AG08396 (cell line): ENCODE results near the gene FGFBP1.

Source experiments
- DNase-seq: peaks from one replicate; pipeline ENCODE4 v3.0.0; 2012; ENCODE audit warnings: low spot score, mixed read lengths

The FGFBP1 gene

GRCh38 chr4:15938640-15939039 lies at the start of gene FGFBP1:
TSS of gene FGFBP1 (minus strand) at chr4:15938740. CDS start at chr4:15936632, 2,108 bp downstream.
- DNase-seq, result no peak

- no peak for DNase-seq
Measured at GRCh38 chr4:15988222-15988621, 49.7 kb upstream of the FGFBP1 start.

- no peak for DNase-seq
Measured at GRCh38 chr4:15986907-15987306, 48.4 kb upstream of the FGFBP1 start.

- no peak for DNase-seq
Measured at GRCh38 chr4:15983610-15984009, 45.1 kb upstream of the FGFBP1 start.

GRCh38 chr4:15982842-15983524 lies 44.4 kb upstream of the FGFBP1 start:
- DNase-seq, result no peak

- DNase-seq, result no peak
Measured at GRCh38 chr4:15976456-15977447, 38.2 kb upstream of the FGFBP1 start.

- no peak for DNase-seq
Measured at GRCh38 chr4:15971068-15971801, 32.7 kb upstream of the FGFBP1 start.

- no peak for DNase-seq
Measured at GRCh38 chr4:15968551-15969300, 30.2 kb upstream of the FGFBP1 start.

GRCh38 chr4:15965325-15965724 lies 26.8 kb upstream of the FGFBP1 start:
- no peak for DNase-seq

- DNase-seq, result no peak
Measured at GRCh38 chr4:15964159-15964558, 25.6 kb upstream of the FGFBP1 start.

GRCh38 chr4:15963576-15963975 lies 25.0 kb upstream of the FGFBP1 start:
- DNase-seq, result no peak

GRCh38 chr4:15963001-15963451 lies 24.5 kb upstream of the FGFBP1 start, which contains the start of gene FGFBP2:
TSS of gene FGFBP2 (minus strand) at chr4:15963175. CDS start at chr4:15963129, 46 bp downstream.
- DNase-seq, result peak; percentile 48

GRCh38 chr4:15961781-15962510 lies 23.4 kb upstream of the FGFBP1 start:
- no peak for DNase-seq

- DNase-seq, result no peak
Measured at GRCh38 chr4:15958562-15958961, 20.0 kb upstream of the FGFBP1 start.

GRCh38 chr4:15956179-15956850 lies 17.8 kb upstream of the FGFBP1 start:
- peak; percentile 73 for DNase-seq

- DNase-seq, result peak; percentile 14
Measured at GRCh38 chr4:15955670-15956069, 17.1 kb upstream of the FGFBP1 start.

GRCh38 chr4:15953625-15954024 lies 15.1 kb upstream of the FGFBP1 start:
- no peak for DNase-seq

GRCh38 chr4:15951781-15952180 lies 13.2 kb upstream of the FGFBP1 start:
- no peak for DNase-seq

- no peak for DNase-seq
Measured at GRCh38 chr4:15948826-15949225, 10.3 kb upstream of the FGFBP1 start.

GRCh38 chr4:15947684-15948083 lies 9.1 kb upstream of the FGFBP1 start:
- DNase-seq, result no peak
